22Rv1 (cell line): ENCODE measurements around the gene MAP3K5.

Experiments
- CTCF ChIP-seq: fragments of 450-650 bp; IDR thresholded peaks from 2 replicates; pipeline ENCODE4 v1.5.1; 2017; ENCODE audit warnings: mild to moderate bottlenecking
- ZFX ChIP-seq: fragments of 450-650 bp; IDR thresholded peaks from 2 replicates; pipeline ENCODE4 v1.6.1; 2017; ENCODE audit warnings: antibody characterized with exemption, borderline replicate concordance

GRCh38 chr6:136761227-136761922, 30.9 kb downstream of the MAP3K5 start:
- TF ChIP-seq CTCF: no peak
- no peak for TF ChIP-seq ZFX
